Embryonic facial prominence (tissue), 1 donor: Measurements from ENCODE around the gene PLIN3.
"Not testable (repeated sequence)": the region's sequence is repeated elsewhere in the genome, so short reads cannot be mapped to it uniquely, and the experiment has no call there.

Source experiments
- DNase-seq: peaks from one replicate; pipeline ENCODE4 v3.0.0-alpha.2; 2016; ENCODE audit errors: extremely low spot score

Gene PLIN3

GRCh38 chr19:4847190-4847973 is 20.1 kb downstream of the PLIN3 start:
- no peak for DNase-seq

- not testable (repeated sequence) for DNase-seq
Measured at GRCh38 chr19:4845975-4846374, 21.5 kb downstream of the PLIN3 start.

GRCh38 chr19:4844348-4845179 is 22.9 kb downstream of the PLIN3 start:
- no peak for DNase-seq

- DNase-seq: no peak
Measured at GRCh38 chr19:4843647-4843965, 23.9 kb downstream of the PLIN3 start.

- no peak for DNase-seq
Measured at GRCh38 chr19:4839192-4839591, 28.3 kb downstream of the PLIN3 start.

GRCh38 chr19:4832776-4833175 is 34.7 kb downstream of the PLIN3 start:
- DNase-seq: no peak

- not testable (repeated sequence) for DNase-seq
Measured at GRCh38 chr19:4831979-4832340, 35.5 kb downstream of the PLIN3 start.

- DNase-seq: no peak
Measured at GRCh38 chr19:4831304-4831978, 36.0 kb downstream of the PLIN3 start, which contains the start of gene TICAM1. TICAM1 (minus strand) TSS chr19:4831712; CDS start chr19:4818377, 13,335 bp downstream.

- DNase-seq: no peak
Measured at GRCh38 chr19:4830768-4831265, 36.6 kb downstream of the PLIN3 start.

GRCh38 chr19:4830332-4830731 is 37.1 kb downstream of the PLIN3 start:
- no peak for DNase-seq

GRCh38 chr19:4829001-4829712 is 38.3 kb downstream of the PLIN3 start:
- no peak for DNase-seq

GRCh38 chr19:4823577-4823976 is 43.9 kb downstream of the PLIN3 start:
- DNase-seq: no peak

GRCh38 chr19:4822354-4822753 is 45.1 kb downstream of the PLIN3 start:
- not testable (repeated sequence) for DNase-seq

- DNase-seq: no peak
Measured at GRCh38 chr19:4821265-4821664, 46.2 kb downstream of the PLIN3 start.

GRCh38 chr19:4817467-4818277 is 49.8 kb downstream of the PLIN3 start:
- DNase-seq: no peak

- DNase-seq: no peak
Measured at GRCh38 chr19:4816950-4817278, 50.6 kb downstream of the PLIN3 start.

- no peak for DNase-seq
Measured at GRCh38 chr19:4816202-4816949, 51.1 kb downstream of the PLIN3 start.

- peak; percentile 79 for DNase-seq
Measured at GRCh38 chr19:4815426-4816201, 51.9 kb downstream of the PLIN3 start.

GRCh38 chr19:4814625-4815425 is 52.6 kb downstream of the PLIN3 start:
- DNase-seq: no peak
